ENCODE measurements around the gene ARFIP1. TPM values are rescaled to one million over a fixed set of nuclear protein-coding genes. Genes with fewer than 3 reads are reported as not detected.

The ARFIP1 gene
- total and polyA plus RNA-seq, 9 of the 15 experiments (the other 6 are each of a cell fraction or from before 2014, with no cell fraction given): 14.1 to 25.1 (median 20.9) TPM

- peak; percentile 83 for TF ChIP-seq ZNF740 (CRISPR knock-in tag; IDR thresholded peaks at IDR 0.05)
- TF ChIP-seq ZNF740 (tag; IDR thresholded peaks at IDR 0.05): peak in 1 of 2 experiments; percentile 53; a peak in 1 of 4 replicates
- TF ChIP-seq PHF20 (IDR thresholded peaks at IDR 0.05; ENCODE audit: partially characterized antibody): peak; percentile 86
- peak; percentile 82 for TF ChIP-seq MYC (IDR thresholded peaks at IDR 0.05; ENCODE audit: low read depth, low read length)
- no peak for TF ChIP-seq MYC (CRISPR knock-in tag; IDR thresholded peaks at IDR 0.05; ENCODE audit: borderline replicate concordance, low read depth)
- no peak for TF ChIP-seq HNRNPK (IDR thresholded peaks at IDR 0.05; ENCODE audit: low read depth, low read length, poor library complexity, severe bottlenecking)
- no peak for TF ChIP-seq CREB3 (tag; conservative IDR thresholded peaks at IDR 0.05; ENCODE audit: low read depth)
- TF ChIP-seq GTF2B (IDR thresholded peaks at IDR 0.05; ENCODE audit: extremely low read depth, insufficient read length): no peak
- peak in 1 of 2 experiments; percentile 51; a peak in 2 of 4 replicates for TF ChIP-seq TEAD1 (CRISPR knock-in tag; IDR thresholded peaks at IDR 0.05)
- TF ChIP-seq FOXJ2 (tag; IDR thresholded peaks at IDR 0.05): no peak
- peak; percentile 91; the same call in 1 of the 2 replicates for TF ChIP-seq KLF1 (tag; IDR thresholded peaks at IDR 0.05)
- TF ChIP-seq ZNF384 (IDR thresholded peaks at IDR 0.05; ENCODE audit: low read depth, low read length): 0 out of 2 replicates have a peak, but pooled peaks have one; percentile 4
- no peak for TF ChIP-seq JUN (IDR thresholded peaks at IDR 0.05; ENCODE audit: borderline replicate concordance, low read depth, low read length)
- no peak for TF ChIP-seq JUN (CRISPR knock-in tag; IDR thresholded peaks at IDR 0.05; ENCODE audit: borderline replicate concordance)
- TF ChIP-seq GATAD2A (IDR thresholded peaks at IDR 0.05): 0 out of 2 replicates have a peak, but pooled peaks have one; percentile 6
- TF ChIP-seq NFE2L1 (tag; IDR thresholded peaks at IDR 0.05; ENCODE audit: borderline replicate concordance, low read depth): no peak
- peak in 1 of 2 experiments; percentile 63; a peak in 2 of 4 replicates for TF ChIP-seq ZNF639 (CRISPR knock-in tag; conservative IDR thresholded peaks at IDR 0.05 in 1 of 2, IDR thresholded peaks at IDR 0.05 in 1 of 2)
- peak; percentile 85 for TF ChIP-seq POLR2G (IDR thresholded peaks at IDR 0.05; ENCODE audit: low read depth, low read length)
- peak; percentile 75 for TF ChIP-seq KLF16 (IDR thresholded peaks at IDR 0.05)
- TF ChIP-seq HMG20B (CRISPR knock-in tag; IDR thresholded peaks at IDR 0.05): no peak
- no peak for TF ChIP-seq ZC3H4 (CRISPR knock-in tag; IDR thresholded peaks at IDR 0.05; ENCODE audit: borderline replicate concordance)
- no peak for TF ChIP-seq BRCA1 (IDR thresholded peaks at IDR 0.05)
- TF ChIP-seq BRCA1 (CRISPR knock-in tag; IDR thresholded peaks at IDR 0.05): no peak
- peak; percentile 74 for TF ChIP-seq POLR2B (IDR thresholded peaks at IDR 0.05; ENCODE audit: low read depth, partially characterized antibody)
- no peak for TF ChIP-seq HDAC6 (IDR thresholded peaks at IDR 0.05; ENCODE audit: low read depth, low read length)
Observed at GRCh38 chr4:152779513-152780266, at the start of gene ARFIP1, which contains the start of gene TIGD4 (continued).
